Neural crest cell (in vitro differentiated cells): ENCODE measurements around the gene COL15A1. TPM values are rescaled to one million over a fixed set of nuclear protein-coding genes. Genes with fewer than 3 reads are reported as not detected.

Source experiments
- DNase-seq: peaks from one replicate; pipeline ENCODE4 v3.0.0; 2021; ENCODE audit warnings: low read depth, mixed read lengths, low spot score
- H3K27ac Mint-ChIP-seq: one replicate; pipeline ENCODE4 v1.8.0; 2021; ENCODE audit warnings: mild to moderate bottlenecking, mixed read lengths; ENCODE audit not compliant: unreplicated experiment
- H3K27me3 Mint-ChIP-seq: 2 replicates; pipeline ENCODE4 v1.8.0; 2021; ENCODE audit warnings: low read depth, mild to moderate bottlenecking, mixed read lengths
- H3K36me3 Mint-ChIP-seq: 2 replicates; pipeline ENCODE4 v1.8.0; 2021; ENCODE audit warnings: low read depth, mild to moderate bottlenecking, mixed read lengths
- H3K4me1 Mint-ChIP-seq: 2 replicates; pipeline ENCODE4 v1.8.0; 2021; ENCODE audit warnings: mixed read lengths
- H3K4me3 Mint-ChIP-seq: one replicate; pipeline ENCODE4 v1.8.0; 2021; ENCODE audit warnings: mild to moderate bottlenecking, mixed read lengths
- H3K9me3 Mint-ChIP-seq: 2 replicates; pipeline ENCODE4 v1.8.0; 2021; ENCODE audit warnings: mixed read lengths
- total RNA-seq: library from RNA; stranded (reverse); gene quantifications from 2 replicates; pipeline ENCODE4 v1.2.1, GENCODE V29; 2021
- TF ChIP-seq, protein P1 (sequence below): fragments of 200-600 bp; sonication (generic); conservative IDR thresholded peaks from 2 replicates; pipeline ENCODE4 v1.5.0; 2021; ENCODE audit warnings: antibody characterized with exemption, mild to moderate bottlenecking

Gene COL15A1
- total RNA-seq, 1 donor from 2014 or later, result 0.33 TPM

GRCh38 chr9:98935071-98935505 is 8.6 kb upstream of the COL15A1 start:
- TF ChIP-seq, protein P1, sequence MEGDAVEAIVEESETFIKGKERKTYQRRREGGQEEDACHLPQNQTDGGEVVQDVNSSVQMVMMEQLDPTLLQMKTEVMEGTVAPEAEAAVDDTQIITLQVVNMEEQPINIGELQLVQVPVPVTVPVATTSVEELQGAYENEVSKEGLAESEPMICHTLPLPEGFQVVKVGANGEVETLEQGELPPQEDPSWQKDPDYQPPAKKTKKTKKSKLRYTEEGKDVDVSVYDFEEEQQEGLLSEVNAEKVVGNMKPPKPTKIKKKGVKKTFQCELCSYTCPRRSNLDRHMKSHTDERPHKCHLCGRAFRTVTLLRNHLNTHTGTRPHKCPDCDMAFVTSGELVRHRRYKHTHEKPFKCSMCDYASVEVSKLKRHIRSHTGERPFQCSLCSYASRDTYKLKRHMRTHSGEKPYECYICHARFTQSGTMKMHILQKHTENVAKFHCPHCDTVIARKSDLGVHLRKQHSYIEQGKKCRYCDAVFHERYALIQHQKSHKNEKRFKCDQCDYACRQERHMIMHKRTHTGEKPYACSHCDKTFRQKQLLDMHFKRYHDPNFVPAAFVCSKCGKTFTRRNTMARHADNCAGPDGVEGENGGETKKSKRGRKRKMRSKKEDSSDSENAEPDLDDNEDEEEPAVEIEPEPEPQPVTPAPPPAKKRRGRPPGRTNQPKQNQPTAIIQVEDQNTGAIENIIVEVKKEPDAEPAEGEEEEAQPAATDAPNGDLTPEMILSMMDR, result no peak
- Mint-ChIP-seq H3K27ac (no peak overlapping the region), H3K4me1 (no peaks in the 10 kb centered on the region), H3K36me3 (no peaks in the 10 kb centered on the region), H3K27me3 (peaks cover 29% of the 10 kb centered on the region), H3K4me3 (no peak overlapping the region), H3K9me3 (no peaks in the 10 kb centered on the region)
- no peak for DNase-seq

DNA sequence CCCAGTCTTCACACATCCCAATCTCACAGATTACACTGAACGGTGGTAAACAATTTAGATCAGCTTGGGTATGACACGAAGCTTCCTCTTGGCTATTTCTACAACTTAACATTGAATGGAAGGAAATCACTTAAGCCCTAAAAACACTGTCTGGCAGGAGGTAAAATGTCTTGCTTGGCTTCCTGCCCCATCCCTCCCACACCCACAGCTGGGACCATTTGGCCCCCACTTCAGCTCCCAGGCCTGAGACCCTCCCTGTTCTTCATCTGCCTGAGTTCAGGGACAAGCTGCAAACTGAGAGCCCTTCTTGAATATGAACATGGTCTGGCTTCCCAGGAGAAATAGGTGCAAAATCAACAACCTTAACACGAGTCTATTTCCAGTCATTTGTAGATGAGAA is 3.4 kb upstream of the COL15A1 start:
- Mint-ChIP-seq H3K27ac (no peak overlapping the region), H3K4me3 (no peak overlapping the region), H3K4me1 (peaks cover 10% of the 10 kb centered on the region), H3K9me3 (no peaks in the 10 kb centered on the region), H3K27me3 (peaks cover 75% of the 10 kb centered on the region), H3K36me3 (no peaks in the 10 kb centered on the region)
- TF ChIP-seq, protein P1, result no peak
- no peak for DNase-seq

DNA sequence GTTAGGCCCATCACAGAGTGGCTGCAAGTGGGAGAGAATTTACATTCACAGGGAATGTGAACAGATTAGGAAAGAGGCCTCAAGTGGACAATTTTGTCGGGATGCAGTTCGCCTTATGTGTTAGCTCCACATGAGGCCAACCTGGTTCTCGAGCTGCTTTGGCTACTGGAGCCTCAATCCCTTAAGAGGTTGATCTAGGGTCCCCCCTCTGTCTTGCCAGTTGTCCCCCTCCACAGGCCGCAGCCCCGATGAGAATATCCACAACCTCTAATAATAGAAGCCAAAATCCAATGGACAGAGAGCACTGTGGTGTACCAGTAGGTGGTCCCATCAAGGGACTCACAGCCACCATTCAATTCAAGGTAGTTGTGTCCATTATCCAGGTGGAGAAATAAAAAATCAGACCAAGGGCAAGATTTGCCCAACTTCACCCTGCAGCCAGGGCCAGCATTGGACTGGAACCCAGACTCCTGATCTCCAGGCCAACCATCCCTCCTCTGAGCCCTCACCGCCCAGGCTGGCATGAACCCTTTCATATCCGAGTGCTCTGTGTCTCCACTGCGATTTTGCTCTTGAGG is 1.7 kb upstream of the COL15A1 start:
- no peaks in the 10 kb centered on the region for H3K9me3 Mint-ChIP-seq

GRCh38 chr9:98942906-98943681 is 613 bp upstream of the COL15A1 start:
- Mint-ChIP-seq H3K4me3 (peak overlapping the region; percentile 75), H3K36me3 (no peaks in the 10 kb centered on the region), H3K27ac (no peak overlapping the region), H3K4me1 (peaks cover 10% of the 10 kb centered on the region), H3K27me3 (peaks cover 91% of the 10 kb centered on the region), H3K9me3 (no peaks in the 10 kb centered on the region)
- TF ChIP-seq, protein P1, result no peak
- no peak for DNase-seq

More for the DNA sequence above, 1.7 kb upstream of the COL15A1 start:
- Mint-ChIP-seq H3K36me3 (no peaks in the 10 kb centered on the region), H3K4me1 (peaks cover 10% of the 10 kb centered on the region), H3K27me3 (peaks cover 88% of the 10 kb centered on the region), H3K27ac (no peak overlapping the region), H3K4me3 (no peak overlapping the region)
- TF ChIP-seq, protein P1, result no peak
- DNase-seq, result no peak

DNA sequence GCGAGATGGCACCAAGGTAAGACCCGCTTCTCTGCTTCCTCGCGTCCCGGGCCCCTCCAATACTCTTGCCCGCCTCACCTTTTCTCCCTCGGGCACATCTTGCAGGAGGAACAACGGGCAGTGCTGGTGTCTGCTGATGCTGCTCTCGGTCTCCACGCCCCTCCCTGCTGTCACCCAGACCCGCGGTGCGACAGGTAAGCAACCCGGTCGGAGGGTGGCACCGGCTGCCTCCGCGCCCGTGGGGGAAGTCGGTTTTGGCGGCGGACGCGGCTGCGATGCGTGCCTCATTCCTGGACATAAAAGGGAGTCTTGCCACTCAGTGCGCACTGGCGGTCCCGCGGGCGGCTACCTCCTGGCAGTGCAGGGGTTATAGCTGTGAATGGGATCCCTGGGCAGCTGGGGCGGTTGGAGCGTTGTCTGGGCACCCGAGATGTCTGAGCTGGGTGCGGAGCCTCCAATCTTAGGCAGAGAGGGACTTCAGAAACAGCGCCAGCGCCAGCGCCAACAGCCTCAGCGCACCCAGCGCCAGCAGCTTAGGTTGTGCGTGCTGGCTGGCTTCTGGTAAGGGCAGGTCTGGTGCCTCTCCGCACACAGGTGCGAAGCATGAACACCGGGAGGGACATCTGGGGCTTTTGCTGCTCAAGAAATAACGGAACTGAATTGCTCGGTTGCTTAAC is 488 bp downstream of the COL15A1 start:
- Mint-ChIP-seq H3K9me3 (no peaks in the 10 kb centered on the region), H3K4me1 (peaks cover 10% of the 10 kb centered on the region), H3K27ac (peak overlapping the region; percentile 92), H3K27me3 (peaks cover 92% of the 10 kb centered on the region), H3K4me3 (peak overlapping the region; percentile 80), H3K36me3 (no peaks in the 10 kb centered on the region)
- TF ChIP-seq, protein P1, result no peak
- DNase-seq, result no peak
